GM18508 (cell line): ENCODE measurements around the gene NUDT15.

Source experiments
- ATAC-seq: cut with Tn5 transposase; IDR thresholded peaks from one replicate; pipeline ENCODE4 v1.9.1; 2021; ENCODE audit warnings: moderate number of reproducible peaks; ENCODE audit not compliant: insufficient read depth, unreplicated experiment

Gene NUDT15

GRCh38 chr13:48094781-48095502 is 57.4 kb downstream of the NUDT15 start, which contains the start of gene MED4:
MED4 (minus strand) TSS chr13:48095104; CDS start chr13:48095078, 26 bp downstream.
- ATAC-seq, result peak; percentile 85

- no peak for ATAC-seq
These were observed 59.1 kb downstream of the NUDT15 start for GRCh38 chr13:48096670-48097069.
